Tibial nerve (tissue), 4 donors: ENCODE data around the gene MANBA. TPM values are rescaled to one million over a fixed set of nuclear protein-coding genes. Genes with fewer than 3 reads are reported as not detected.

ENCODE experiments used
- DNase-seq, 2 donors: peaks; one replicate each; pipeline ENCODE4 v3.0.0-alpha.2; 2019; ENCODE audit warnings: low spot score in 2 of 2
- H3K27ac ChIP-seq, 4 donors: fragments of 200-600 bp; sonication (generic) in 3 of 4; one replicate each; pipeline ENCODE4 v1.5.1; 2017 to 2019; ENCODE audit warnings: mild to moderate bottlenecking in 1 of 4
- H3K27me3 ChIP-seq, 2 donors: fragments of 200-600 bp; sonication (generic) in 1 of 2; one replicate each; pipeline versions ENCODE4 v1.5.1 to v1.6.0; 2017 to 2019
- H3K36me3 ChIP-seq, 3 donors: fragments of 200-600 bp; sonication (generic); one replicate each; pipeline ENCODE4 v1.5.1; 2018 to 2019
- H3K4me1 ChIP-seq, 4 donors: fragments of 200-600 bp; sonication (generic) in 3 of 4; one replicate each; pipeline ENCODE4 v1.5.1; 2017 to 2019
- H3K4me3 ChIP-seq, 4 donors: fragments of 200-600 bp; sonication (generic) in 3 of 4; one replicate each; pipeline ENCODE4 v1.5.1; 2017 to 2019; ENCODE audit warnings: mild to moderate bottlenecking in 1 of 4, moderate library complexity in 1 of 4
- H3K9me3 ChIP-seq, 4 donors: fragments of 200-600 bp; sonication (generic) in 3 of 4; one replicate each; pipeline ENCODE4 v1.5.1; 2017 to 2019
- CTCF ChIP-seq, 5 experiments: fragments of 200-600 bp in 3 of 5; fragments of 450-650 bp in 2 of 5; sonication (generic) in 3 of 5; IDR thresholded peaks; one replicate each; pipeline ENCODE4 v1.5.1; 2016 to 2019; ENCODE audit warnings: antibody characterized with exemption in 5 of 5, mild to moderate bottlenecking in 3 of 5, moderate library complexity in 2 of 5
- EP300 ChIP-seq, 2 donors: sonication (generic); formaldehyde crosslinking; IDR thresholded peaks; one replicate each; pipeline ENCODE4 v1.6.1; 2017; ENCODE audit warnings: antibody characterized with exemption in 2 of 2, mild to moderate bottlenecking in 1 of 2
- POLR2A ChIP-seq, 2 donors: fragments of 450-650 bp; IDR thresholded peaks; one replicate each; pipeline ENCODE4 v1.6.1; 2017; ENCODE audit warnings: antibody characterized with exemption in 2 of 2, mild to moderate bottlenecking in 2 of 2, moderate library complexity in 2 of 2
- WGBS, 2 donors: methylation state at CpG; one replicate each; pipeline ENCODE4 v1.1.5; 2018; 5-methylcytosine and 5-hydroxymethylcytosine counted together
- total RNA-seq, 4 donors: library from RNA; depleted of rRNA; stranded (reverse); fragments of >200 nt; gene quantifications; one replicate each; pipeline ENCODE4 v1.1.0, GENCODE V29; 2016

The MANBA gene
- total RNA-seq, 4 donors from 2014 or later, result 26.1 to 38.1 (median 31.9) TPM

GRCh38 chr4:102616636-102617035 is 144.1 kb downstream of the MANBA start:
- Histone ChIP-seq H3K9me3 (no peaks in the 10 kb centered on the region), H3K27me3 (no peaks in the 10 kb centered on the region), H3K36me3 (peaks cover 0 to 59% (median 2%) of the 10 kb centered on the region in 3 donors), H3K27ac (no peak overlapping the region), H3K4me1 (no peaks in the 10 kb centered on the region), H3K4me3 (no peak overlapping the region)
- 72 to 79% methylated on average over 9 of the region's 9 CpGs for WGBS, 2 donors
- DNase-seq, result no peak
- TF ChIP-seq EP300 (IDR thresholded peaks at IDR 0.05) (no peak), POLR2A (IDR thresholded peaks at IDR 0.05) (no peak), CTCF (IDR thresholded peaks at IDR 0.05) (no peak)

- WGBS, 2 donors, result 71 to 73% methylated on average over 9 of the region's 9 CpGs
- H3K27ac ChIP-seq, result peak overlapping the region in 1 of 4 donors; percentile 20
- H3K4me1 ChIP-seq, result no peaks in the 10 kb centered on the region
- no peak overlapping the region for H3K4me3 ChIP-seq
- H3K9me3 ChIP-seq, result no peaks in the 10 kb centered on the region
- no peak for TF ChIP-seq POLR2A (IDR thresholded peaks at IDR 0.05)
- no peak for TF ChIP-seq EP300 (IDR thresholded peaks at IDR 0.05)
- TF ChIP-seq CTCF (IDR thresholded peaks at IDR 0.05), result no peak
- no peaks in the 10 kb centered on the region for H3K27me3 ChIP-seq
- peaks cover 0 to 76% (median 10%) of the 10 kb centered on the region in 3 donors for H3K36me3 ChIP-seq
- no peak for DNase-seq
Observed at GRCh38 chr4:102614801-102615200, 146.0 kb downstream of the MANBA start.

GRCh38 chr4:102612824-102613366 is 147.9 kb downstream of the MANBA start:
- no peak for DNase-seq
- 69 to 75% methylated on average over 11 of the region's 11 CpGs for WGBS, 2 donors
- no peaks in the 10 kb centered on the region for H3K4me1 ChIP-seq
- no peaks in the 10 kb centered on the region for H3K27me3 ChIP-seq
- no peaks in the 10 kb centered on the region for H3K9me3 ChIP-seq
- H3K4me3 ChIP-seq, result no peak overlapping the region
- peak overlapping the region in 1 of 4 donors; percentile 21 for H3K27ac ChIP-seq
- H3K36me3 ChIP-seq, result peaks cover 0 to 93% (median 10%) of the 10 kb centered on the region in 3 donors
- no peak for TF ChIP-seq POLR2A (IDR thresholded peaks at IDR 0.05)
- TF ChIP-seq EP300 (IDR thresholded peaks at IDR 0.05), result no peak
- TF ChIP-seq CTCF (IDR thresholded peaks at IDR 0.05), result no peak

GRCh38 chr4:102612210-102612609 is 148.6 kb downstream of the MANBA start:
- Histone ChIP-seq H3K27ac (peak overlapping the region in 1 of 4 donors; percentile 21), H3K36me3 (peaks cover 0 to 97% (median 13%) of the 10 kb centered on the region in 3 donors), H3K27me3 (no peaks in the 10 kb centered on the region), H3K9me3 (no peaks in the 10 kb centered on the region), H3K4me3 (no peak overlapping the region), H3K4me1 (no peaks in the 10 kb centered on the region)
- 87 to 90% methylated on average over 2 of the region's 2 CpGs for WGBS, 2 donors
- no peak for TF ChIP-seq CTCF (IDR thresholded peaks at IDR 0.05)
- TF ChIP-seq EP300 (IDR thresholded peaks at IDR 0.05), result no peak
- TF ChIP-seq POLR2A (IDR thresholded peaks at IDR 0.05), result no peak
- DNase-seq, result no peak

GRCh38 chr4:102610476-102610875 is 150.3 kb downstream of the MANBA start:
- DNase-seq, result no peak
- WGBS, 2 donors, result 83 to 94% methylated on average over 3 of the region's 3 CpGs
- Histone ChIP-seq H3K36me3 (peaks cover 0 to 89% (median 16%) of the 10 kb centered on the region in 3 donors), H3K27ac (no peak overlapping the region), H3K27me3 (no peaks in the 10 kb centered on the region), H3K4me1 (no peaks in the 10 kb centered on the region), H3K9me3 (no peaks in the 10 kb centered on the region), H3K4me3 (no peak overlapping the region)
- TF ChIP-seq POLR2A (IDR thresholded peaks at IDR 0.05) (no peak), CTCF (IDR thresholded peaks at IDR 0.05) (no peak), EP300 (IDR thresholded peaks at IDR 0.05) (no peak)
